Stimulated activated CD8-positive, alpha-beta memory T cell treated with anti-CD3 and anti-CD28 coated beads, Interleukin-12 subunit alpha, Interleukin-12 subunit beta, amount 100 ng/mL, for 4 hours (primary cell): Measurements from ENCODE around the gene VIPR2.

ENCODE experiments used
- DNase-seq: peaks from one replicate; pipeline ENCODE4 v3.0.0-alpha.2; 2020; ENCODE audit warnings: low read depth

Gene VIPR2

GRCh38 chr7:159157714-159158113 lies 13.0 kb upstream of the VIPR2 start:
- DNase-seq: no peak

- no peak for DNase-seq
Observed at GRCh38 chr7:159156436-159157245, 12.0 kb upstream of the VIPR2 start.

GRCh38 chr7:159155410-159155809 lies 10.7 kb upstream of the VIPR2 start:
- DNase-seq: no peak

GRCh38 chr7:159154243-159154642 lies 9.6 kb upstream of the VIPR2 start:
- no peak for DNase-seq

GRCh38 chr7:159153511-159153910 lies 8.8 kb upstream of the VIPR2 start:
- no peak for DNase-seq

- DNase-seq: no peak
Observed at GRCh38 chr7:159152816-159153215, 8.1 kb upstream of the VIPR2 start.

GRCh38 chr7:159151231-159151630 lies 6.6 kb upstream of the VIPR2 start:
- no peak for DNase-seq

- no peak for DNase-seq
Observed at GRCh38 chr7:159149488-159149887, 4.8 kb upstream of the VIPR2 start.

- DNase-seq: no peak
Observed at GRCh38 chr7:159148430-159149395, 4.0 kb upstream of the VIPR2 start.

GRCh38 chr7:159147687-159148086 lies 3.0 kb upstream of the VIPR2 start:
- no peak for DNase-seq

- DNase-seq: no peak
Observed at GRCh38 chr7:159147246-159147645, 2.6 kb upstream of the VIPR2 start.

- DNase-seq: no peak
Observed at GRCh38 chr7:159146084-159146858, 1.6 kb upstream of the VIPR2 start.

GRCh38 chr7:159145490-159145855 lies 806 bp upstream of the VIPR2 start:
- no peak for DNase-seq

GRCh38 chr7:159143780-159144757 lies 598 bp downstream of the VIPR2 start:
- DNase-seq: no peak

GRCh38 chr7:159142730-159143129 lies 1.9 kb downstream of the VIPR2 start:
- no peak for DNase-seq

- no peak for DNase-seq
Observed at GRCh38 chr7:159142199-159142598, 2.5 kb downstream of the VIPR2 start.

GRCh38 chr7:159141660-159142059 lies 3.0 kb downstream of the VIPR2 start:
- no peak for DNase-seq

- DNase-seq: no peak
Observed at GRCh38 chr7:159141167-159141566, 3.5 kb downstream of the VIPR2 start.

- DNase-seq: no peak
Observed at GRCh38 chr7:159140170-159140910, 4.3 kb downstream of the VIPR2 start.

- no peak for DNase-seq
Observed at GRCh38 chr7:159139639-159140038, 5.0 kb downstream of the VIPR2 start.
